Left ventricle myocardium inferior (tissue), 1 donor: ENCODE results near the gene INPP4A. TPM values are rescaled to one million over a fixed set of nuclear protein-coding genes. Genes with fewer than 3 reads are reported as not detected.
"Not testable (repeated sequence)": the region's sequence is repeated elsewhere in the genome, so short reads cannot be mapped to it uniquely, and the experiment has no call there.

ENCODE experiments used
- DNase-seq: peaks from one replicate; pipeline ENCODE4 v3.0.0-alpha.2; 2020
- H3K27ac ChIP-seq: fragments of 200-600 bp; replicated peaks from 2 replicates; pipeline ENCODE4 v1.8.0; 2021
- H3K27me3 ChIP-seq: fragments of 200-600 bp; 2 replicates; pipeline ENCODE4 v1.8.0; 2021; ENCODE audit warnings: low read depth
- H3K36me3 ChIP-seq: fragments of 200-600 bp; 2 replicates; pipeline ENCODE4 v1.8.0; 2021
- H3K4me1 ChIP-seq: fragments of 200-600 bp; 2 replicates; pipeline ENCODE4 v1.8.0; 2021
- H3K4me3 ChIP-seq: fragments of 200-600 bp; 2 replicates; pipeline ENCODE4 v1.8.0; 2021; ENCODE audit warnings: mild to moderate bottlenecking, moderate library complexity
- H3K9me3 ChIP-seq: fragments of 200-600 bp; replicated peaks from 2 replicates; pipeline ENCODE4 v1.8.0; 2021
- CTCF ChIP-seq: fragments of 200-600 bp; IDR thresholded peaks from 2 replicates; pipeline ENCODE4 v1.8.0; 2021; ENCODE audit warnings: antibody characterized with exemption, mild to moderate bottlenecking, borderline replicate concordance
- intact Hi-C: fragments of 100-400 bp; cut with micrococcal nuclease; formaldehyde crosslinking; loops from one replicate; pipeline ENCODE4 v1.11.0; 2022
- total RNA-seq: library from RNA; stranded (reverse); fragmentation: NEBNext Ultra II Directional; extraction: Animal tissue kit (Norgen Biotek cat#: 25700); gene quantifications from one replicate; pipeline ENCODE4 v1.2.1, GENCODE V29; 2021
- donor health status: DM: no; HTN: yes; CAD: no; lungs with severe emphysema.

Gene INPP4A
- total RNA-seq, 1 donor from 2014 or later: 20.8 TPM

GRCh38 chr2:98432145-98432544 lies 12.5 kb upstream of the INPP4A start:
- Histone ChIP-seq H3K27me3 (no peaks in the 10 kb centered on the region), H3K4me3 (no peak overlapping the region), H3K27ac (no peak overlapping the region), H3K36me3 (no peaks in the 10 kb centered on the region), H3K4me1 (peaks cover 3% of the 10 kb centered on the region), H3K9me3 (peaks cover 29% of the 10 kb centered on the region)
- TF ChIP-seq CTCF: no peak
- intact Hi-C loops: no loop called here
- no peak for DNase-seq

- Histone ChIP-seq H3K36me3 (no peaks in the 10 kb centered on the region), H3K9me3 (peaks cover 29% of the 10 kb centered on the region), H3K27ac (no peak overlapping the region), H3K4me1 (peaks cover 4% of the 10 kb centered on the region), H3K4me3 (no peak overlapping the region), H3K27me3 (no peaks in the 10 kb centered on the region)
- intact Hi-C loops: no loop called here
- TF ChIP-seq CTCF: no peak
- DNase-seq: no peak
Measured at GRCh38 chr2:98433363-98433964, 11.2 kb upstream of the INPP4A start.

GRCh38 chr2:98434492-98434891 lies 10.2 kb upstream of the INPP4A start:
- H3K27me3 ChIP-seq: no peaks in the 10 kb centered on the region
- no peak for TF ChIP-seq CTCF
- H3K4me1 ChIP-seq: peaks cover 4% of the 10 kb centered on the region
- intact Hi-C loops: no loop called here
- DNase-seq: no peak
- H3K27ac ChIP-seq: no peak overlapping the region
- peaks cover 38% of the 10 kb centered on the region for H3K9me3 ChIP-seq
- no peaks in the 10 kb centered on the region for H3K36me3 ChIP-seq
- no peak overlapping the region for H3K4me3 ChIP-seq

- H3K4me3 ChIP-seq, H3K36me3 ChIP-seq, H3K27me3 ChIP-seq, DNase-seq, H3K4me1 ChIP-seq, intact Hi-C loops, H3K27ac ChIP-seq: not testable (repeated sequence)
- peaks cover 48% of the 10 kb centered on the region for H3K9me3 ChIP-seq
Measured at GRCh38 chr2:98435670-98436069, 9.0 kb upstream of the INPP4A start.

- no peaks in the 10 kb centered on the region for H3K36me3 ChIP-seq
- DNase-seq: peak; percentile 46
- H3K27me3 ChIP-seq: no peaks in the 10 kb centered on the region
- H3K27ac ChIP-seq: peak overlapping the region; percentile 75
- no peak overlapping the region for H3K4me3 ChIP-seq
- no peak for TF ChIP-seq CTCF
- intact Hi-C loops: no loop called here
- peaks cover 47% of the 10 kb centered on the region for H3K9me3 ChIP-seq
- H3K4me1 ChIP-seq: peaks cover 4% of the 10 kb centered on the region
Measured at GRCh38 chr2:98436734-98437133, 7.9 kb upstream of the INPP4A start.

GRCh38 chr2:98438190-98439133 lies 6.2 kb upstream of the INPP4A start:
- Histone ChIP-seq H3K4me3 (no peak overlapping the region), H3K27ac (no peak overlapping the region), H3K9me3 (peaks cover 30% of the 10 kb centered on the region), H3K4me1 (peaks cover 4% of the 10 kb centered on the region), H3K36me3 (no peaks in the 10 kb centered on the region), H3K27me3 (no peaks in the 10 kb centered on the region)
- TF ChIP-seq CTCF: no peak
- intact Hi-C loops: no loop called here
- no peak for DNase-seq
